Upper lobe of left lung (tissue), 4 donors: Measurements from ENCODE around the gene VEPH1.

Experiments used
- POLR2A ChIP-seq, 4 donors: fragments of 450-650 bp; IDR thresholded peaks; one replicate each; pipeline ENCODE4 v1.5.1; 2016 to 2017; ENCODE audit warnings: antibody characterized with exemption in 4 of 4, mild to moderate bottlenecking in 2 of 4
- TF ChIP-seq, protein P1 (sequence below), 6 experiments: fragments of 450-650 bp in 4 of 6; fragments of 200-600 bp in 2 of 6; sonication (generic) in 2 of 6; IDR thresholded peaks; one replicate each; pipeline ENCODE4 v1.5.1; 2016 to 2019; ENCODE audit warnings: antibody characterized with exemption in 6 of 6

GRCh38 chr3:157407769-157408168, 95.4 kb downstream of the VEPH1 start:
- TF ChIP-seq, protein P1, sequence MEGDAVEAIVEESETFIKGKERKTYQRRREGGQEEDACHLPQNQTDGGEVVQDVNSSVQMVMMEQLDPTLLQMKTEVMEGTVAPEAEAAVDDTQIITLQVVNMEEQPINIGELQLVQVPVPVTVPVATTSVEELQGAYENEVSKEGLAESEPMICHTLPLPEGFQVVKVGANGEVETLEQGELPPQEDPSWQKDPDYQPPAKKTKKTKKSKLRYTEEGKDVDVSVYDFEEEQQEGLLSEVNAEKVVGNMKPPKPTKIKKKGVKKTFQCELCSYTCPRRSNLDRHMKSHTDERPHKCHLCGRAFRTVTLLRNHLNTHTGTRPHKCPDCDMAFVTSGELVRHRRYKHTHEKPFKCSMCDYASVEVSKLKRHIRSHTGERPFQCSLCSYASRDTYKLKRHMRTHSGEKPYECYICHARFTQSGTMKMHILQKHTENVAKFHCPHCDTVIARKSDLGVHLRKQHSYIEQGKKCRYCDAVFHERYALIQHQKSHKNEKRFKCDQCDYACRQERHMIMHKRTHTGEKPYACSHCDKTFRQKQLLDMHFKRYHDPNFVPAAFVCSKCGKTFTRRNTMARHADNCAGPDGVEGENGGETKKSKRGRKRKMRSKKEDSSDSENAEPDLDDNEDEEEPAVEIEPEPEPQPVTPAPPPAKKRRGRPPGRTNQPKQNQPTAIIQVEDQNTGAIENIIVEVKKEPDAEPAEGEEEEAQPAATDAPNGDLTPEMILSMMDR (IDR thresholded peaks at IDR 0.05): no peak
- no peak for TF ChIP-seq POLR2A (IDR thresholded peaks at IDR 0.05)
